Measurements from ENCODE around the gene DSC1.
A peak's percentile ranks its signal among the peaks of the same experiment; 100 is the strongest.
"Not testable (repeated sequence)": the region's sequence is repeated elsewhere in the genome, so short reads cannot be mapped to it uniquely, and the experiment has no call there.

The DSC1 gene

GRCh38 chr18:31171144-31171839 is 8.6 kb upstream of the DSC1 start:
- DNase-seq (ENCODE audit: low read depth, low spot score): no peak

GRCh38 chr18:31170335-31170734 is 7.7 kb upstream of the DSC1 start:
- no peak for DNase-seq (ENCODE audit: low read depth, low spot score)

- no peak for DNase-seq (ENCODE audit: low read depth, low spot score)
Measured at GRCh38 chr18:31162419-31162793, 250 bp downstream of the DSC1 start.

- DNase-seq (ENCODE audit: low read depth, low spot score): no peak
Measured at GRCh38 chr18:31161757-31162418, 768 bp downstream of the DSC1 start.

- peak; percentile 63 for DNase-seq (ENCODE audit: low read depth, low spot score)
Measured at GRCh38 chr18:31156821-31157763, 5.6 kb downstream of the DSC1 start.

GRCh38 chr18:31155498-31155897 is 7.2 kb downstream of the DSC1 start:
- DNase-seq (ENCODE audit: low read depth, low spot score): no peak

GRCh38 chr18:31154181-31154580 is 8.5 kb downstream of the DSC1 start:
- DNase-seq (ENCODE audit: low read depth, low spot score): no peak

- no peak for DNase-seq (ENCODE audit: low read depth, low spot score)
Measured at GRCh38 chr18:31149351-31149750, 13.3 kb downstream of the DSC1 start.

GRCh38 chr18:31148600-31148999 is 14.1 kb downstream of the DSC1 start:
- DNase-seq (ENCODE audit: low read depth, low spot score): no peak

GRCh38 chr18:31146809-31147208 is 15.8 kb downstream of the DSC1 start:
- no peak for DNase-seq (ENCODE audit: low read depth, low spot score)

- DNase-seq (ENCODE audit: low read depth, low spot score): no peak
Measured at GRCh38 chr18:31143025-31143424, 19.6 kb downstream of the DSC1 start.

GRCh38 chr18:31138709-31139108 is 23.9 kb downstream of the DSC1 start:
- no peak for DNase-seq (ENCODE audit: low read depth, low spot score)

- no peak for DNase-seq (ENCODE audit: low read depth, low spot score)
Measured at GRCh38 chr18:31134988-31135529, 27.6 kb downstream of the DSC1 start.

GRCh38 chr18:31129398-31130115 is 33.1 kb downstream of the DSC1 start:
- DNase-seq (ENCODE audit: low read depth, low spot score): no peak

- no peak for DNase-seq (ENCODE audit: low read depth, low spot score)
Measured at GRCh38 chr18:31125878-31126277, 36.8 kb downstream of the DSC1 start.

GRCh38 chr18:31123125-31123524 is 39.5 kb downstream of the DSC1 start:
- not testable (repeated sequence) for DNase-seq (ENCODE audit: low read depth, low spot score)

GRCh38 chr18:31120594-31120993 is 42.1 kb downstream of the DSC1 start:
- DNase-seq (ENCODE audit: low read depth, low spot score): no peak

GRCh38 chr18:31116853-31117595 is 45.6 kb downstream of the DSC1 start:
- no peak for DNase-seq (ENCODE audit: low read depth, low spot score)

GRCh38 chr18:31112804-31113203 is 49.9 kb downstream of the DSC1 start:
- DNase-seq (ENCODE audit: low read depth, low spot score): no peak

GRCh38 chr18:31105733-31106132 is 56.9 kb downstream of the DSC1 start:
- DNase-seq (ENCODE audit: low read depth, low spot score): no peak

GRCh38 chr18:31104444-31104843 is 58.2 kb downstream of the DSC1 start:
- DNase-seq (ENCODE audit: low read depth, low spot score): no peak

All from ELF-1 (cell line).